Heart left ventricle (tissue), 16 donors: ENCODE measurements around the gene EGFL6. TPM values are rescaled to one million over a fixed set of nuclear protein-coding genes. Genes with fewer than 3 reads are reported as not detected.

Experiments
- ATAC-seq, 4 donors: fragments of 200-7000 bp; cut with Tn5 transposase; one replicate each; pipeline ENCODE4 v1.9.1; 2020 to 2022; ENCODE audit warnings: moderate library complexity in 4 of 4, mild to moderate bottlenecking in 3 of 4, moderate number of reproducible peaks in 1 of 4
- DNase-seq, 5 donors: peaks; one replicate each; pipeline ENCODE4 v3.0.0-alpha.2; 2020
- H3K27ac ChIP-seq, 12 donors: fragments of 200-600 bp; sonication (generic) in 4 of 12; one replicate each; pipeline versions ENCODE4 v1.5.0 to v1.8.0; 2016 to 2022; ENCODE audit warnings: mild to moderate bottlenecking in 2 of 12
- H3K27me3 ChIP-seq, 9 donors: fragments of 200-600 bp; sonication (generic) in 2 of 9; one replicate each; pipeline versions ENCODE4 v1.5.1 to v1.8.0; 2016 to 2022; ENCODE audit warnings: mild to moderate bottlenecking in 3 of 9
- H3K36me3 ChIP-seq, 9 donors: fragments of 200-600 bp; sonication (generic) in 2 of 9; one replicate each; pipeline versions ENCODE4 v1.5.0 to v1.8.0; 2018 to 2022; ENCODE audit warnings: mild to moderate bottlenecking in 2 of 9
- H3K4me1 ChIP-seq, 12 donors: fragments of 200-600 bp; sonication (generic) in 4 of 12; one replicate each; pipeline versions ENCODE4 v1.5.0 to v1.8.0; 2016 to 2022; ENCODE audit warnings: mild to moderate bottlenecking in 3 of 12
- H3K4me3 ChIP-seq, 12 donors: fragments of 200-600 bp; sonication (generic) in 4 of 12; one replicate each; pipeline versions ENCODE4 v1.5.0 to v1.8.0; 2017 to 2022; ENCODE audit warnings: mild to moderate bottlenecking in 9 of 12, moderate library complexity in 4 of 12
- H3K9me3 ChIP-seq, 12 donors: fragments of 200-600 bp; sonication (generic) in 4 of 12; one replicate each; pipeline versions ENCODE4 v1.5.0 to v1.8.0; 2016 to 2022; ENCODE audit warnings: mild to moderate bottlenecking in 1 of 12
- CTCF ChIP-seq, 12 donors: fragments of 200-600 bp; sonication (generic) in 4 of 12; IDR thresholded peaks; one replicate each; pipeline versions ENCODE4 v1.5.0 to v1.8.0; 2018 to 2022; ENCODE audit warnings: antibody characterized with exemption in 12 of 12, mild to moderate bottlenecking in 5 of 12
- POLR2A ChIP-seq, 2 donors: fragments of 450-650 bp; IDR thresholded peaks; one replicate each; pipeline ENCODE4 v1.6.1; 2017; ENCODE audit warnings: antibody characterized with exemption in 2 of 2, mild to moderate bottlenecking in 2 of 2, moderate library complexity in 2 of 2
- WGBS, 4 donors: extraction: QIAGEN DNeasy Blood & Tissue Kit in 2 of 4; methylation state at CpG; one replicate each; pipeline versions ENCODE4 v1.1.5 to v1.1.7; 2013 to 2018; 5-methylcytosine and 5-hydroxymethylcytosine counted together
- intact Hi-C, 10 donors: fragments of 100-400 bp; cut with DNase I; formaldehyde crosslinking; loops; one replicate each; pipeline versions ENCODE4 v1.11.1 to v1.14.2; 2022
- polyA plus RNA-seq, 2 donors: library from polyadenylated mRNA; stranded (reverse); fragments of 200-250 nt; gene quantifications; one replicate each; pipeline ENCODE4 v1.2.3, GENCODE V29; 2013
- total RNA-seq, 9 donors: library from RNA; depleted of rRNA in 2 of 9; stranded (reverse); fragments of >200 nt in 2 of 9; fragmentation: NEBNext Ultra II Directional in 3 of 9; extraction: Animal tissue kit (Norgen Biotek cat#: 25700) in 3 of 9; gene quantifications; one replicate each; pipeline versions ENCODE4 v1.1.0 to v1.2.4, GENCODE V29; 2016 to 2023
- donor health status: ischemic (EF 13 %, LVEDD 7.1; RV severe dilation, severe dysfunction).
- donor health status: healthy with polysubstance abuse.
- donor health status: DM: no; HTN: yes; CAD: no.
- donor health status: DM: no; HTN: no; CAD: no.
- donor health status: ischemic (EF 25% LVEDD 6.9; RV normal size, moderate dysfunction).
- donor health status: ischemic (EF 25% LVEDD 5.7; RV mildly dilated, moderate dysfunction).
- donor health status: healthy.
- donor health status: DM: yes; HTN: yes; CAD: no.
- donor health status: ischemic (EF 35%, LVEDD 5.7; RV mildly dilated, moderate dysfunction).
- donor health status: nonischemic (EF 11% LVEDD 7.7; RV severe dilation, severe dysfunction).
- donor health status: DM: yes; HTN: yes; CAD: no.
- donor health status: PGD.
- donor health status: ischemic (EF 29% LVEDD 5.4; RV normal size, mild dysfunction).
- donor health status: nonischemic (EF 23%, LVEDD 6.1; RV moderate dilation, normal function).

The EGFL6 gene
- total and polyA plus RNA-seq, 11 donors: 2.4 TPM; not detected in 10

- H3K36me3 ChIP-seq: peaks cover 0 to 22% (median 8%) of the 10 kb centered on the region in 9 donors
- no peaks in the 10 kb centered on the region for H3K9me3 ChIP-seq
- intact Hi-C loops: loop anchor here in 8 of 10 donors (2.0 to 10.0 kb wide), 5 partner anchors 79 to 377 kb away; partner anchors contain the start of genes OFD1 (in 1 of the 8) and TRAPPC2 (in 1 of the 8)
- 74 to 96% (median 77%) methylated on average over 3 of the region's 3 CpGs for WGBS, 4 donors
- peak overlapping the region in 1 of 12 donors; percentile 7 for H3K27ac ChIP-seq
- H3K27me3 ChIP-seq: peaks cover 0 to 14% (median 0%) of the 10 kb centered on the region in 9 donors
- DNase-seq (no peak), ATAC-seq (no peak)
- peaks cover 0 to 27% (median 8%) of the 10 kb centered on the region in 12 donors for H3K4me1 ChIP-seq
- no peak for TF ChIP-seq POLR2A (IDR thresholded peaks at IDR 0.05)
- no peak overlapping the region for H3K4me3 ChIP-seq
Measured at GRCh38 chrX:13655674-13656073, 86.3 kb downstream of the EGFL6 start.

- H3K4me3 ChIP-seq: peak overlapping the region in 2 of 12 donors; percentile 13 to 21
- H3K27me3 ChIP-seq: peaks cover 0 to 7% (median 0%) of the 10 kb centered on the region in 9 donors
- peaks cover 0 to 48% (median 17%) of the 10 kb centered on the region in 9 donors for H3K36me3 ChIP-seq
- ATAC-seq (peak in 2 of 4 donors; percentile 48 to 49), DNase-seq (no peak)
- peak overlapping the region in 5 of 12 donors; percentile 54 to 69 (median 63) for H3K27ac ChIP-seq
- TF ChIP-seq CTCF (IDR thresholded peaks at IDR 0.05): peak; percentile 46 to 69 (median 62)
- TF ChIP-seq POLR2A (IDR thresholded peaks at IDR 0.05): no peak
- intact Hi-C loops: loop anchor here (2.0 to 10.0 kb wide), 5 partner anchors 76 to 374 kb away; partner anchors contain the start of genes OFD1 (in 1 of the 10) and TRAPPC2 (in 1 of the 10)
- H3K9me3 ChIP-seq: no peaks in the 10 kb centered on the region
- H3K4me1 ChIP-seq: peaks cover 0 to 20% (median 6%) of the 10 kb centered on the region in 12 donors
- WGBS, 4 donors: 13 to 19% (median 15%) methylated on average over 2 of the region's 2 CpGs
Measured at GRCh38 chrX:13658602-13659001, 89.2 kb downstream of the EGFL6 start.

- peaks cover 0 to 51% (median 17%) of the 10 kb centered on the region in 9 donors for H3K36me3 ChIP-seq
- no peaks in the 10 kb centered on the region for H3K9me3 ChIP-seq
- intact Hi-C loops: loop anchor here (2.0 to 10.0 kb wide), 5 partner anchors 76 to 374 kb away; partner anchors contain the start of genes OFD1 (in 1 of the 10) and TRAPPC2 (in 1 of the 10)
- DNase-seq (no peak), ATAC-seq (no peak)
- 42 to 54% (median 50%) methylated on average over 6 of the region's 6 CpGs for WGBS, 4 donors
- peaks cover 0 to 7% (median 0%) of the 10 kb centered on the region in 9 donors for H3K27me3 ChIP-seq
- TF ChIP-seq CTCF (IDR thresholded peaks at IDR 0.05) (no peak), POLR2A (IDR thresholded peaks at IDR 0.05) (no peak)
- H3K27ac ChIP-seq: peak overlapping the region in 6 of 12 donors; percentile 8 to 69 (median 61)
- peaks cover 0 to 16% (median 3%) of the 10 kb centered on the region in 12 donors for H3K4me1 ChIP-seq
- H3K4me3 ChIP-seq: peak overlapping the region in 2 of 12 donors; percentile 13 to 21
Measured at GRCh38 chrX:13659063-13659462, 89.7 kb downstream of the EGFL6 start.

GRCh38 chrX:13661735-13662288 lies 92.4 kb downstream of the EGFL6 start:
- Histone ChIP-seq H3K4me3 (no peak overlapping the region), H3K4me1 (peaks cover 0 to 10% (median 1%) of the 10 kb centered on the region in 12 donors), H3K27ac (peak overlapping the region in 2 of 12 donors; percentile 46 to 58), H3K36me3 (peaks cover 0 to 50% (median 12%) of the 10 kb centered on the region in 9 donors), H3K9me3 (no peaks in the 10 kb centered on the region), H3K27me3 (no peaks in the 10 kb centered on the region)
- 85 to 91% (median 90%) methylated on average over 6 of the region's 6 CpGs for WGBS, 4 donors
- intact Hi-C loops: loop anchor here in 1 of 10 donors (10.0 kb wide), 1 partner anchor 373 kb away; no protein-coding TSS in a partner anchor
- TF ChIP-seq POLR2A (IDR thresholded peaks at IDR 0.05) (no peak), CTCF (IDR thresholded peaks at IDR 0.05) (no peak)
- ATAC-seq: no peak
- DNase-seq: no peak
